Erythroblast (primary cell): ENCODE results near the gene SLC35F1.
"Not testable (repeated sequence)": the region's sequence is repeated elsewhere in the genome, so short reads cannot be mapped to it uniquely, and the experiment has no call there.

Source experiments
- DNase-seq, 2 experiments: peaks; one replicate each; lab custom pipeline; 2025; lab: John Stamatoyannopoulos, UW
- GATA1 ChIP-seq: IDR thresholded peaks from 2 replicates; pipeline ENCODE4 v1.6.1; 2011; ENCODE audit warnings: low read depth, mild to moderate bottlenecking, control low read depth, low read length, moderate library complexity
- POLR2A ChIP-seq: IDR thresholded peaks from 2 replicates; pipeline ENCODE4 v1.6.1; 2011; ENCODE audit warnings: mild to moderate bottlenecking, low read length

SLC35F1 gene

GRCh38 chr6:117992856-117993255, 85.8 kb downstream of the SLC35F1 start:
- TF ChIP-seq GATA1, result no peak
- no peak for TF ChIP-seq POLR2A

GRCh38 chr6:118012944-118013343, 105.9 kb downstream of the SLC35F1 start:
- TF ChIP-seq POLR2A (no peak), GATA1 (no peak)
- no peak for DNase-seq

More at GRCh38 chr6:117992856-117993255, 85.8 kb downstream of the SLC35F1 start:
- no peak for DNase-seq

GRCh38 chr6:118016532-118016931, 109.5 kb downstream of the SLC35F1 start:
- TF ChIP-seq GATA1 (no peak), POLR2A (no peak)
- no peak for DNase-seq

GRCh38 chr6:118017301-118017848, 110.3 kb downstream of the SLC35F1 start:
- DNase-seq, result no peak
- TF ChIP-seq POLR2A (no peak), GATA1 (no peak)

- TF ChIP-seq POLR2A, result no peak
- no peak for TF ChIP-seq GATA1
- DNase-seq, result no peak
These were observed 116.7 kb downstream of the SLC35F1 start for GRCh38 chr6:118023771-118024170.

- TF ChIP-seq POLR2A (no peak), GATA1 (no peak)
- DNase-seq, result no peak
These were observed 122.9 kb downstream of the SLC35F1 start for GRCh38 chr6:118029967-118030366.

GRCh38 chr6:118037479-118037878, 130.4 kb downstream of the SLC35F1 start:
- DNase-seq, result not testable (repeated sequence)

- DNase-seq, result no peak
- TF ChIP-seq GATA1 (no peak), POLR2A (no peak)
These were observed 135.8 kb downstream of the SLC35F1 start for GRCh38 chr6:118042855-118043254.

- TF ChIP-seq POLR2A (no peak), GATA1 (no peak)
- no peak for DNase-seq
These were observed 137.2 kb downstream of the SLC35F1 start for GRCh38 chr6:118044275-118044674.

GRCh38 chr6:118054082-118054481, 147.0 kb downstream of the SLC35F1 start:
- no peak for DNase-seq

GRCh38 chr6:118061666-118062065, 154.6 kb downstream of the SLC35F1 start:
- TF ChIP-seq GATA1 (no peak), POLR2A (no peak)
- DNase-seq, result no peak

More at GRCh38 chr6:118054082-118054481, 147.0 kb downstream of the SLC35F1 start:
- TF ChIP-seq POLR2A (no peak), GATA1 (no peak)

- DNase-seq, result no peak
- TF ChIP-seq POLR2A (no peak), GATA1 (no peak)
These were observed 173.5 kb downstream of the SLC35F1 start for GRCh38 chr6:118080547-118080946.

GRCh38 chr6:118083711-118084110, 176.6 kb downstream of the SLC35F1 start:
- TF ChIP-seq GATA1, result no peak
- no peak for TF ChIP-seq POLR2A
- DNase-seq, result no peak

- DNase-seq, result no peak
- no peak for TF ChIP-seq POLR2A
- no peak for TF ChIP-seq GATA1
These were observed 178.6 kb downstream of the SLC35F1 start for GRCh38 chr6:118085665-118086064.

- no peak for DNase-seq
- TF ChIP-seq GATA1 (no peak), POLR2A (no peak)
These were observed 179.1 kb downstream of the SLC35F1 start for GRCh38 chr6:118086159-118086558.
